K562 (cell line): ENCODE results near the gene PFKP. TPM values are rescaled to one million over a fixed set of nuclear protein-coding genes. Genes with fewer than 3 reads are reported as not detected.
A peak's percentile ranks its signal among the peaks of the same experiment; 100 is the strongest.

Experiments used
- ATF1 ChIP-seq, 2 experiments: fragments of 450-650 bp in 1 of 2; IDR thresholded peaks; 2 replicates each; pipeline ENCODE4 v1.6.1; 2016; ENCODE audit warnings: missing compliant biosample characterization in 1 of 2, missing genetic modification characterization in 1 of 2
- CREB1 ChIP-seq, 2 experiments: sonication (generic) in 1 of 2; formaldehyde crosslinking in 1 of 2; IDR thresholded peaks; 2 replicates each; pipeline versions ENCODE4 v1.6.1 to v1.8.0; 2012 to 2022; ENCODE audit warnings: inconsistent platforms in 1 of 2, mild to moderate bottlenecking in 1 of 2, missing genetic modification reagents in 1 of 2, moderate library complexity in 1 of 2
- DPF2 ChIP-seq: fragments of 450-650 bp; IDR thresholded peaks from 2 replicates; pipeline ENCODE4 v1.6.1; 2016
- EHMT2 ChIP-seq: fragments of 450-650 bp; IDR thresholded peaks from 2 replicates; pipeline ENCODE4 v1.6.1; 2018; ENCODE audit warnings: antibody characterized with exemption
- FOXP1 ChIP-seq: sonication (generic); formaldehyde crosslinking; IDR thresholded peaks from 2 replicates; pipeline ENCODE4 v1.8.0; 2022; ENCODE audit warnings: mild to moderate bottlenecking, missing genetic modification reagents
- GATAD2B ChIP-seq: fragments of 450-650 bp; IDR thresholded peaks from 2 replicates; pipeline ENCODE4 v1.6.1; 2017; ENCODE audit warnings: mild to moderate bottlenecking, borderline replicate concordance
- MAFG ChIP-seq: fragments of 450-650 bp; conservative IDR thresholded peaks from 2 replicates; pipeline ENCODE4 v1.6.1; 2016; ENCODE audit warnings: missing genetic modification characterization, missing compliant biosample characterization
- MECOM ChIP-seq: fragments of 250-450 bp; sonication (Bioruptor Pico); IDR thresholded peaks from 2 replicates; pipeline ENCODE4 v1.8.0; 2022; ENCODE audit warnings: inconsistent platforms
- MTA1 ChIP-seq: fragments of 450-650 bp; IDR thresholded peaks from 2 replicates; pipeline ENCODE4 v1.6.1; 2017; ENCODE audit warnings: borderline replicate concordance
- MYNN ChIP-seq, 2 experiments: sonication (generic); formaldehyde crosslinking in 1 of 2; IDR thresholded peaks; 2 replicates each; pipeline versions ENCODE4 v1.5.0 to v1.6.1; 2016 to 2020; ENCODE audit warnings: antibody characterized with exemption in 1 of 2, missing genetic modification reagents in 1 of 2
- NR2F6 ChIP-seq: fragments of 450-650 bp; formaldehyde crosslinking; IDR thresholded peaks from 2 replicates; pipeline ENCODE4 v1.4.0; 2020; ENCODE audit warnings: mild to moderate bottlenecking
- PHF21A ChIP-seq: fragments of 450-650 bp; IDR thresholded peaks from 2 replicates; pipeline ENCODE4 v1.6.1; 2017; ENCODE audit warnings: low read depth, borderline replicate concordance
- POLR2A ChIP-seq: fragments of 450-650 bp; conservative IDR thresholded peaks from 2 replicates; pipeline ENCODE4 v1.6.1; 2016
- RAD21 ChIP-seq, 2 experiments: fragments of 250-450 bp in 1 of 2; fragments of 450-650 bp in 1 of 2; sonication (Bioruptor Pico) in 1 of 2; formaldehyde crosslinking in 1 of 2; IDR thresholded peaks in 1 of 2; conservative IDR thresholded peaks in 1 of 2; 2 replicates each; pipeline versions ENCODE4 v1.4.0 to v1.8.0; 2020 to 2022; ENCODE audit warnings: mild to moderate bottlenecking in 2 of 2, moderate library complexity in 1 of 2
- RBM15 ChIP-seq: fragments of 200-400 bp; formaldehyde crosslinking; IDR thresholded peaks from 2 replicates; pipeline ENCODE4 v1.6.1; 2018; ENCODE audit warnings: mild to moderate bottlenecking, low read length, moderate library complexity; ENCODE audit not compliant: insufficient read depth
- RBM34 ChIP-seq: fragments of 200-400 bp; formaldehyde crosslinking; IDR thresholded peaks from 2 replicates; pipeline ENCODE4 v1.6.1; 2018; ENCODE audit warnings: low read length, borderline replicate concordance; ENCODE audit not compliant: insufficient read depth
- SMAD4 ChIP-seq: fragments of 250-450 bp; sonication (Bioruptor Pico); conservative IDR thresholded peaks from 2 replicates; pipeline ENCODE4 v1.8.0; 2021; ENCODE audit warnings: inconsistent platforms, mild to moderate bottlenecking, moderate library complexity
- SRF ChIP-seq, 2 experiments: fragments of 250-450, 450-650 bp in 1 of 2; sonication (Bioruptor Pico) in 1 of 2; sonication (generic) in 1 of 2; formaldehyde crosslinking; IDR thresholded peaks; 2 replicates each; pipeline versions ENCODE4 v1.5.0 to v1.5.1; 2020 to 2022; ENCODE audit warnings: mild to moderate bottlenecking in 1 of 2, missing genetic modification reagents in 1 of 2
- TAF1 ChIP-seq: IDR thresholded peaks from 2 replicates; pipeline ENCODE4 v1.6.1; 2011; ENCODE audit warnings: mild to moderate bottlenecking, low read length, moderate library complexity; ENCODE audit not compliant: insufficient read depth, control insufficient read depth, severe bottlenecking; ENCODE audit errors: extremely low read depth
- XRCC3 ChIP-seq: fragments of 450-650 bp; IDR thresholded peaks from 2 replicates; pipeline ENCODE4 v1.6.1; 2017; ENCODE audit warnings: mild to moderate bottlenecking, moderate library complexity
- ZC3H8 ChIP-seq: fragments of 450-650 bp; IDR thresholded peaks from 2 replicates; pipeline ENCODE4 v1.6.1; 2017
- ZNF24 ChIP-seq: fragments of 450-650 bp; IDR thresholded peaks from 2 replicates; pipeline ENCODE4 v1.6.1; 2016
- ZNF263 ChIP-seq: sonication (generic); formaldehyde crosslinking; IDR thresholded peaks from 2 replicates; pipeline ENCODE4 v1.8.0; 2022; ENCODE audit warnings: mild to moderate bottlenecking, missing genetic modification reagents, borderline replicate concordance
- ZNF41 ChIP-seq: fragments of 250-450 bp; sonication (Bioruptor Pico); conservative IDR thresholded peaks from 2 replicates; pipeline ENCODE4 v1.4.0; 2020; ENCODE audit warnings: mild to moderate bottlenecking
- polyA plus RNA-seq, 8 experiments: library from polyadenylated mRNA; depleted of rRNA in 4 of 8; stranded (reverse) in 5 of 8; unstranded in 3 of 8; fragments of >200 nt; fragmentation: Nextera tagmentation in 2 of 8; fragmentation: Illumina TruSeq in 1 of 8; extraction: Ambion mirVana in 2 of 8; extraction: Trizol in 1 of 8; gene quantifications; 2 replicates each; pipeline versions ENCODE4 v1.2.1 to v1.2.3, GENCODE V29; 2011 to 2014; ENCODE audit warnings: inconsistent platforms in 1 of 8, missing spikeins in 1 of 8
- total RNA-seq, 7 experiments: library from RNA; depleted of rRNA in 6 of 7; stranded (reverse); fragments of >200 nt in 6 of 7; fragmentation: Illumina TruSeq in 2 of 7; extraction: Trizol in 2 of 7; gene quantifications; 2 replicates each; pipeline versions ENCODE4 v1.2.1 to v1.2.3, GENCODE V29; 2011 to 2021; ENCODE audit warnings: low replicate concordance in 1 of 7
- TF ChIP-seq, protein P1 (sequence below): fragments of 450-650 bp; IDR thresholded peaks from 2 replicates; pipeline ENCODE4 v1.6.1; 2016; ENCODE audit warnings: mild to moderate bottlenecking
- TF ChIP-seq, protein P2 (sequence below): fragments of 450-650 bp; IDR thresholded peaks from 2 replicates; pipeline ENCODE4 v1.6.1; 2018; ENCODE audit warnings: mild to moderate bottlenecking, low read depth; ENCODE audit not compliant: partially characterized antibody

The PFKP gene
- total and polyA plus RNA-seq, 9 of the 15 experiments (the other 6 are each of a cell fraction or from before 2014, with no cell fraction given) = 23.5 to 116 (median 62.1) TPM

DNA sequence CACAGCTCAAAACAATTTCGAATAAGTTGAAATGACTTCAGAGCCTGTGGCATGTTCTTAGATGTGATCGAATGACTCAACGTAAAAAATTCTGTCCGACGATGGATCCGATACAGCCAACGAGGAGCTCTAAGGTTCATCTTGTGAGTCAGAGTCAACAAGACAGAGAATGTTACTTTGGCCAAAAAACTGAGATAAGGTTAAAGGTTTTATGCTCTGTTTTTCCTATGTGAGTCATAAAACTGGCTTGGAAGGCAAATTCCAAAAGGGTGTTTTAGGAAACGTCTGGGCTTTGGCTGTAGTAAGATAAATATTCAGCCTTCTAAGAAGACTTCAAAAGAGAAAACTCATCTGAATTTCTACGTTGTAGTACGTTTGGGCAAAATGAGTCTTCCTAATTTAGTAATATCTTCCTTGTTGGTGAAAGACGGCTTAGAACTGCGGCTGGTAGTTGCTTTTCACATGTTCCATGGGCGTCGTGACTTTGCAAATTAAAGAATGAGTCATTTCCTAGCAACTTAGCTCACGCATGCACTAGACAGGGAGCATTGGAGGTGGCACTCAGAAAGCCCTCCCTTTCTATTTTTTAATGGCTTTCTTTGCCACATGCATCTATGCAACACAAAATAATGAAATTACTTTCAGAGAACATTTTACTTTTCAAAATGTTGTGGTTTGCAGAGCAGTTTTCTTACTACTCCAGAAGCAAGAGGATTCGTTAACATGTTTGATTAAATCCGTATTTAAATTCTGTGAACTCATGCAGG lies 28.2 kb downstream of the PFKP start (continued):
- TF ChIP-seq ZNF24 (0 out of 2 replicates have a peak, but pooled peaks have one; percentile 6), MAFG (tag) (peak; percentile 97), ZNF263 (CRISPR knock-in tag) (no peak), ZC3H8 (no peak), POLR2A (peak; percentile 67; the same call in 1 of the 2 replicates), SRF (CRISPR knock-in tag; IDR thresholded peaks at IDR 0.05) (peak in 1 of 2 experiments; percentile 90; a peak in 2 of 4 replicates), DPF2 (peak; percentile 97), FOXP1 (CRISPR knock-in tag) (no peak), SMAD4 (CRISPR knock-in tag) (peak; percentile 38; the same call in 1 of the 2 replicates), MYNN (IDR thresholded peaks at IDR 0.05) (0 out of 2 replicates have a peak, but pooled peaks have one; percentile 22), MYNN (CRISPR knock-in tag; IDR thresholded peaks at IDR 0.05) (no peak), ATF1 (CRISPR knock-in tag; IDR thresholded peaks at IDR 0.05) (no peak), ATF1 (tag; IDR thresholded peaks at IDR 0.05) (peak; percentile 70), EHMT2 (no peak), MECOM (CRISPR knock-in tag) (no peak), MTA1 (0 out of 2 replicates have a peak, but pooled peaks have one; percentile 47), NR2F6 (CRISPR knock-in tag) (no peak), RBM15 (no peak), CREB1 (IDR thresholded peaks at IDR 0.05) (no peak), CREB1 (CRISPR knock-in tag; IDR thresholded peaks at IDR 0.05) (no peak), GATAD2B (peak; percentile 27; the same call in 1 of the 2 replicates), ZNF41 (no peak), RBM34 (no peak), XRCC3 (no peak), RAD21 (CRISPR knock-in tag; conservative IDR thresholded peaks at IDR 0.05 in 1 of 2, IDR thresholded peaks at IDR 0.05 in 1 of 2) (no peak; a peak in 1 of 4 replicates), TAF1 (peak; percentile 35), PHF21A (no peak)
- TF ChIP-seq, protein P1, sequence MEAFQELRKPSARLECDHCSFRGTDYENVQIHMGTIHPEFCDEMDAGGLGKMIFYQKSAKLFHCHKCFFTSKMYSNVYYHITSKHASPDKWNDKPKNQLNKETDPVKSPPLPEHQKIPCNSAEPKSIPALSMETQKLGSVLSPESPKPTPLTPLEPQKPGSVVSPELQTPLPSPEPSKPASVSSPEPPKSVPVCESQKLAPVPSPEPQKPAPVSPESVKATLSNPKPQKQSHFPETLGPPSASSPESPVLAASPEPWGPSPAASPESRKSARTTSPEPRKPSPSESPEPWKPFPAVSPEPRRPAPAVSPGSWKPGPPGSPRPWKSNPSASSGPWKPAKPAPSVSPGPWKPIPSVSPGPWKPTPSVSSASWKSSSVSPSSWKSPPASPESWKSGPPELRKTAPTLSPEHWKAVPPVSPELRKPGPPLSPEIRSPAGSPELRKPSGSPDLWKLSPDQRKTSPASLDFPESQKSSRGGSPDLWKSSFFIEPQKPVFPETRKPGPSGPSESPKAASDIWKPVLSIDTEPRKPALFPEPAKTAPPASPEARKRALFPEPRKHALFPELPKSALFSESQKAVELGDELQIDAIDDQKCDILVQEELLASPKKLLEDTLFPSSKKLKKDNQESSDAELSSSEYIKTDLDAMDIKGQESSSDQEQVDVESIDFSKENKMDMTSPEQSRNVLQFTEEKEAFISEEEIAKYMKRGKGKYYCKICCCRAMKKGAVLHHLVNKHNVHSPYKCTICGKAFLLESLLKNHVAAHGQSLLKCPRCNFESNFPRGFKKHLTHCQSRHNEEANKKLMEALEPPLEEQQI = no peak
- TF ChIP-seq, protein P2, sequence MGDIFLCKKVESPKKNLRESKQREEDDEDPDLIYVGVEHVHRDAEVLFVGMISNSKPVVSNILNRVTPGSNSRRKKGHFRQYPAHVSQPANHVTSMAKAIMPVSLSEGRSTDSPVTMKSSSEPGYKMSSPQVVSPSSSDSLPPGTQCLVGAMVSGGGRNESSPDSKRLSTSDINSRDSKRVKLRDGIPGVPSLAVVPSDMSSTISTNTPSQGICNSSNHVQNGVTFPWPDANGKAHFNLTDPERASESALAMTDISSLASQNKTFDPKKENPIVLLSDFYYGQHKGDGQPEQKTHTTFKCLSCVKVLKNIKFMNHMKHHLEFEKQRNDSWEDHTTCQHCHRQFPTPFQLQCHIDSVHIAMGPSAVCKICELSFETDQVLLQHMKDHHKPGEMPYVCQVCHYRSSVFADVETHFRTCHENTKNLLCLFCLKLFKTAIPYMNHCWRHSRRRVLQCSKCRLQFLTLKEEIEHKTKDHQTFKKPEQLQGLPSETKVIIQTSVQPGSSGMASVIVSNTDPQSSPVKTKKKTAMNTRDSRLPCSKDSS = no peak
